SK-N-SH (cell line): ENCODE data around the gene TMA7. TPM values are rescaled to one million over a fixed set of nuclear protein-coding genes. Genes with fewer than 3 reads are reported as not detected.

ENCODE experiments used
- CTCF ChIA-PET: fragments of 300-600, 350-600 bp; formaldehyde crosslinking; extraction: SDS; loops from one replicate; lab custom pipeline; 2021; lab: Yijun Ruan, JAX
- POLR2A ChIA-PET: fragments of 350-600 bp; sonication (Branson Sonifier 250); formaldehyde crosslinking; extraction: SDS; loops from one replicate; lab custom pipeline; 2020; ENCODE audit warnings: antibody characterized with exemption, inconsistent platforms; lab: Yijun Ruan, JAX
- DNase-seq: peaks from one replicate; pipeline ENCODE4 v3.0.0; 2012
- H2AFZ ChIP-seq: fragments of 200-600 bp; sonication (generic); 2 replicates; pipeline ENCODE4 v1.8.1; 2016; ENCODE audit warnings: antibody characterized with exemption, mild to moderate bottlenecking, low read depth
- H3F3A ChIP-seq: fragments of 200-600 bp; sonication (generic); replicated peaks from 2 replicates; pipeline ENCODE3; 2016; ENCODE audit warnings: antibody characterized with exemption, mild to moderate bottlenecking; ENCODE audit not compliant: insufficient read depth
- H3K27ac ChIP-seq, 2 experiments: fragments of 200-500 bp in 1 of 2; fragments of 200-600 bp in 1 of 2; sonication (Bioruptor generic) in 1 of 2; sonication (generic), shearing (Covaris generic) in 1 of 2; 2 replicates each; pipeline versions ENCODE4 v1.5.1 to v1.6.1; 2014 to 2016; ENCODE audit warnings: low read depth in 2 of 2, inconsistent platforms in 1 of 2, low read length in 1 of 2, mild to moderate bottlenecking in 1 of 2, mixed read lengths in 1 of 2
- H3K27me3 ChIP-seq: fragments of 200-600 bp; sonication (generic), shearing (Covaris generic); 2 replicates; pipeline ENCODE4 v1.6.1; 2016; ENCODE audit warnings: mixed run types; ENCODE audit not compliant: insufficient read depth
- H3K36me3 ChIP-seq, 2 experiments: fragments of 200-500 bp in 1 of 2; fragments of 200-600 bp in 1 of 2; sonication (Bioruptor generic) in 1 of 2; sonication (generic) in 1 of 2; replicated peaks in 1 of 2; 2 replicates each; pipeline versions ENCODE3 to v1.5.1; 2014 to 2016; ENCODE audit warnings: low read length in 1 of 2, mild to moderate bottlenecking in 1 of 2; ENCODE audit not compliant: insufficient read depth in 2 of 2, control insufficient read depth in 1 of 2
- H3K4me1 ChIP-seq, 2 experiments: fragments of 200-500 bp in 1 of 2; fragments of 200-600 bp in 1 of 2; sonication (Bioruptor generic) in 1 of 2; sonication (generic), shearing (Covaris generic) in 1 of 2; 2 replicates each; pipeline versions ENCODE4 v1.5.1 to v1.6.1; 2014 to 2016; ENCODE audit warnings: low read depth in 1 of 2, low read length in 1 of 2, mixed run types in 1 of 2; ENCODE audit not compliant: insufficient read depth in 2 of 2, control insufficient read depth in 1 of 2
- H3K4me2 ChIP-seq: fragments of 200-600 bp; sonication (generic), shearing (Covaris generic); 2 replicates; pipeline ENCODE4 v1.6.1; 2017; ENCODE audit warnings: mixed run types
- H3K4me3 ChIP-seq, 2 experiments: fragments of 200-500 bp in 1 of 2; fragments of 200-600 bp in 1 of 2; sonication (Bioruptor generic) in 1 of 2; sonication (generic), shearing (Covaris generic) in 1 of 2; 2 replicates each; pipeline versions ENCODE4 v1.5.1 to v1.8.1; 2014 to 2016; ENCODE audit warnings: low read depth in 2 of 2, inconsistent platforms in 1 of 2, low read length in 1 of 2, mild to moderate bottlenecking in 1 of 2, mixed read lengths in 1 of 2, moderate library complexity in 1 of 2
- H3K79me2 ChIP-seq: fragments of 200-600 bp; sonication (generic); 2 replicates; pipeline ENCODE4 v1.8.1; 2017; ENCODE audit warnings: mild to moderate bottlenecking; ENCODE audit not compliant: insufficient read depth
- H3K9ac ChIP-seq: fragments of 200-600 bp; sonication (generic); 2 replicates; pipeline ENCODE4 v1.6.1; 2017; ENCODE audit warnings: mixed run types
- H3K9me2 ChIP-seq: fragments of 200-600 bp; sonication (generic); 2 replicates; pipeline ENCODE4 v1.6.1; 2017; ENCODE audit warnings: mixed run types
- H3K9me3 ChIP-seq: fragments of 200-600 bp; sonication (generic); 2 replicates; pipeline ENCODE4 v1.6.1; 2017; ENCODE audit warnings: mixed run types, mild to moderate bottlenecking, moderate library complexity
- H4K20me1 ChIP-seq: fragments of 200-600 bp; sonication (generic); 2 replicates; pipeline ENCODE4 v1.6.1; 2017; ENCODE audit warnings: mild to moderate bottlenecking, mixed run types; ENCODE audit not compliant: insufficient read depth
- CHD2 ChIP-seq: fragments of 150-350 bp; IDR thresholded peaks from 2 replicates; pipeline ENCODE4 v1.6.1; 2018; ENCODE audit warnings: low read length; ENCODE audit not compliant: partially characterized antibody
- EP300 ChIP-seq, 2 experiments: IDR thresholded peaks; 2 replicates each; pipeline versions ENCODE4 v1.4.0 to v1.6.1; 2012; ENCODE audit warnings: borderline replicate concordance in 1 of 2, low read depth in 1 of 2, low read length in 1 of 2
- EZH2phosphoT487 ChIP-seq: fragments of 200-600 bp; sonication (generic); IDR thresholded peaks from 2 replicates; pipeline ENCODE4 v1.6.1; 2017; ENCODE audit warnings: low read depth, mixed run types, mild to moderate bottlenecking, antibody characterized with exemption, moderate library complexity, borderline replicate concordance
- FOSL2 ChIP-seq: IDR thresholded peaks from 2 replicates; pipeline ENCODE4 v1.4.0; 2012; ENCODE audit warnings: low read depth, mild to moderate bottlenecking, moderate library complexity, borderline replicate concordance
- FOXJ3 ChIP-seq: sonication (generic); formaldehyde crosslinking; IDR thresholded peaks from 2 replicates; pipeline ENCODE4 v1.5.1; 2020; ENCODE audit warnings: mild to moderate bottlenecking, missing genetic modification reagents
- FOXM1 ChIP-seq: IDR thresholded peaks from 2 replicates; pipeline ENCODE4 v1.4.0; 2012; ENCODE audit warnings: low read depth, mild to moderate bottlenecking
- GABPA ChIP-seq: IDR thresholded peaks from 2 replicates; pipeline ENCODE4 v1.4.0; 2012; ENCODE audit warnings: low read depth, mild to moderate bottlenecking
- GATA2 ChIP-seq: sonication (generic); formaldehyde crosslinking; IDR thresholded peaks from 2 replicates; pipeline ENCODE4 v1.5.0; 2020; ENCODE audit warnings: mild to moderate bottlenecking, missing genetic modification reagents
- MXI1 ChIP-seq: IDR thresholded peaks from 2 replicates; pipeline ENCODE4 v1.6.1; 2012; ENCODE audit warnings: mild to moderate bottlenecking, low read depth, low read length, improper control_type of control experiment
- NFIC ChIP-seq: IDR thresholded peaks from 2 replicates; pipeline ENCODE4 v1.4.0; 2012; ENCODE audit warnings: borderline replicate concordance
- POLR2AphosphoS5 ChIP-seq: IDR thresholded peaks from 2 replicates; pipeline ENCODE4 v1.6.1; 2012; ENCODE audit warnings: low read depth, low read length
- RAD21 ChIP-seq: IDR thresholded peaks from 2 replicates; pipeline ENCODE4 v1.6.1; 2012; ENCODE audit warnings: mild to moderate bottlenecking, low read length
- RXRA ChIP-seq: IDR thresholded peaks from 2 replicates; pipeline ENCODE4 v1.4.0; 2012; ENCODE audit warnings: low read depth, mild to moderate bottlenecking, borderline replicate concordance
- TAF1 ChIP-seq: IDR thresholded peaks from 2 replicates; pipeline ENCODE4 v1.6.1; 2012; ENCODE audit warnings: low read depth, mild to moderate bottlenecking, low read length, moderate library complexity, borderline replicate concordance
- TCF12 ChIP-seq: IDR thresholded peaks from 2 replicates; pipeline ENCODE4 v1.4.0; 2012
- TEAD4 ChIP-seq: IDR thresholded peaks from 2 replicates; pipeline ENCODE4 v1.4.0; 2012; ENCODE audit warnings: mild to moderate bottlenecking, borderline replicate concordance; ENCODE audit not compliant: insufficient read depth
- YY1 ChIP-seq: IDR thresholded peaks from 2 replicates; pipeline ENCODE4 v1.4.0; 2012; ENCODE audit warnings: low read depth, mild to moderate bottlenecking
- WGBS: methylation state at CpG from one replicate; pipeline ENCODE4 v1.1.6; 2017; ENCODE audit warnings: low lambda C conversion rate; 5-methylcytosine and 5-hydroxymethylcytosine counted together
- polyA plus RNA-seq, 3 experiments: library from polyadenylated mRNA; depleted of rRNA; stranded (reverse); fragments of >200 nt; gene quantifications; 2 replicates each; pipeline ENCODE4 v1.2.3, GENCODE V29; 2012
- TF ChIP-seq, protein P1 (sequence below): IDR thresholded peaks from 2 replicates; pipeline ENCODE4 v1.4.0; 2012; ENCODE audit warnings: low read depth, borderline replicate concordance
- TF ChIP-seq, protein P2 (sequence below): IDR thresholded peaks from 2 replicates; pipeline ENCODE4; 2012

The TMA7 gene
- polyA plus RNA-seq, 1 of the 3 experiments (the other 2 are of a cell fraction), result 438 TPM

DNA sequence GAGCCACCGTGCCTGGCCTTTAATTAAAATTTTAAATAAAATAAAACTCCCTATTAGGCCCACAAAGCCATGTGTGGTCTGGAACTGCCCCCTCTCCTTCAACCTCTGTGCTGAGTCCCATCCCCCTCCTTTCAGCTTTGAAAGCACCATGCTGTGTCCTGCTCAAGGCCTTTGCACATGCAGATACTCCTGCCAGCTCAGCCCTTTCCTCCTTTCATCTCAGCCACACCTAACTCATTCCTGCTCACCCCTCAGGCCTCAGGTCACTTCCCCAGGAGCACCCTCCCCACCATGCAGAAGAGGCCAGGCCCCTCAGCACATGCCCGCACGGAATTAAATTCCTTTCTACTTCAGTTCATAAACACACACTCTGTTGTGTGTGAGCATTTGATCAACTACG is 34.6 kb downstream of the TMA7 start:
- H3K4me3 ChIP-seq, result no peak overlapping the region
- H4K20me1 ChIP-seq, result no peaks in the 10 kb centered on the region
- CTCF ChIA-PET, result interaction anchor here (0.9 to 6.4 kb wide), 4 partner anchors 8 to 79 kb away, joined by 3 to 27 read pairs (median 10); a partner anchor contains a TSS
- H3F3A ChIP-seq, result peaks cover 7% of the 10 kb centered on the region
- DNase-seq, result peak; percentile 13
- WGBS, result 88% methylated on average over 4 of the region's 4 CpGs
- H3K4me1 ChIP-seq, result peaks cover 0 to 12% of the 10 kb centered on the region in 2 experiments; a peak in 1 of 4 replicates
- H3K27me3 ChIP-seq, result no peaks in the 10 kb centered on the region
- no peak for TF ChIP-seq EP300 (IDR thresholded peaks at IDR 0.05; ENCODE audit: borderline replicate concordance in 1 of 2, low read depth in 1 of 2, low read length in 1 of 2)
- TF ChIP-seq MXI1, result no peak
- no peak for TF ChIP-seq GABPA
- no peak for TF ChIP-seq TAF1
- no peak for TF ChIP-seq RAD21
- TF ChIP-seq, protein P1, sequence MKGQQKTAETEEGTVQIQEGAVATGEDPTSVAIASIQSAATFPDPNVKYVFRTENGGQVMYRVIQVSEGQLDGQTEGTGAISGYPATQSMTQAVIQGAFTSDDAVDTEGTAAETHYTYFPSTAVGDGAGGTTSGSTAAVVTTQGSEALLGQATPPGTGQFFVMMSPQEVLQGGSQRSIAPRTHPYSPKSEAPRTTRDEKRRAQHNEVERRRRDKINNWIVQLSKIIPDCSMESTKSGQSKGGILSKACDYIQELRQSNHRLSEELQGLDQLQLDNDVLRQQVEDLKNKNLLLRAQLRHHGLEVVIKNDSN, result no peak
- TF ChIP-seq TCF12, result no peak
- no peak for TF ChIP-seq TEAD4
- TF ChIP-seq CHD2, result no peak
- TF ChIP-seq, all 33 proteins: peak for 0
- Histone ChIP-seq H3K9me3 (no peaks in the 10 kb centered on the region), H3K36me3 (peaks cover 0 to 2% of the 10 kb centered on the region in 2 experiments), H3K4me2 (no peak overlapping the region), H3K79me2 (peaks cover 33% of the 10 kb centered on the region), H3K27ac (no peak overlapping the region), H3K9me2 (no peaks in the 10 kb centered on the region), H3K9ac (no peak overlapping the region), H2AFZ (no peak overlapping the region)
- POLR2A ChIA-PET, result no interaction called here

DNA sequence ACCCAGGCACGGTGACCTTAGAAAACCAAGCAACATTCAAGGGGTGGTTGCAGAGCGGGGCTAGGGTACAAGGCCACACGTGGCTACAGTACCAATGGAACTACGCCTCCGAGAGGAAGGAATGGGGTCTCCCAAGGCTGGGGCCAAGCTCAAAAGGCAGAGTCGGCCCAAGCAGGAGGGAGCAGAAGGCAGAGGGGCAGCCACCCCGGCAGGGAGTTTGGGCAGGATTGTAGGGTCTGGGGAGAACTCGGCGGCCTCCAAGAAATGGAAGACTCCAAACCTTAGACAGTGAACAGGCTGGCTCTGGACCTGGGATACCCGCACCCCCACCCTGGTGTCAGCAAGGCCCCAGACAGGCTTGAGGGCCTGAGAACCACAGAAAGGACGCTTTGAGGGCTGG is 35.1 kb downstream of the TMA7 start:
- no peak overlapping the region for H3K4me3 ChIP-seq
- TF ChIP-seq FOXJ3 (CRISPR knock-in tag), result no peak
- TF ChIP-seq POLR2AphosphoS5, result no peak
- no peak for TF ChIP-seq TEAD4
- no peak for TF ChIP-seq MXI1
- no peak for TF ChIP-seq YY1
- TF ChIP-seq NFIC, result no peak
- no peak for TF ChIP-seq FOSL2
- TF ChIP-seq, protein P2, sequence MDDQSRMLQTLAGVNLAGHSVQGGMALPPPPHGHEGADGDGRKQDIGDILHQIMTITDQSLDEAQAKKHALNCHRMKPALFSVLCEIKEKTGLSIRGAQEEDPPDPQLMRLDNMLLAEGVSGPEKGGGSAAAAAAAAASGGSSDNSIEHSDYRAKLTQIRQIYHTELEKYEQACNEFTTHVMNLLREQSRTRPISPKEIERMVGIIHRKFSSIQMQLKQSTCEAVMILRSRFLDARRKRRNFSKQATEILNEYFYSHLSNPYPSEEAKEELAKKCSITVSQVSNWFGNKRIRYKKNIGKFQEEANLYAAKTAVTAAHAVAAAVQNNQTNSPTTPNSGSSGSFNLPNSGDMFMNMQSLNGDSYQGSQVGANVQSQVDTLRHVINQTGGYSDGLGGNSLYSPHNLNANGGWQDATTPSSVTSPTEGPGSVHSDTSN, result no peak
- no peak for TF ChIP-seq EP300 (IDR thresholded peaks at IDR 0.05; ENCODE audit: borderline replicate concordance in 1 of 2, low read depth in 1 of 2, low read length in 1 of 2)
- TF ChIP-seq CHD2, result no peak
- no peak for TF ChIP-seq TAF1
- TF ChIP-seq EZH2phosphoT487, result no peak
- TF ChIP-seq RXRA, result no peak
- TF ChIP-seq FOXM1, result no peak
- no peak for TF ChIP-seq GATA2 (CRISPR knock-in tag)
- TF ChIP-seq, all 33 proteins: peak for 0
- no peak for DNase-seq
- Histone ChIP-seq H3K4me1 (peaks cover 0 to 6% of the 10 kb centered on the region in 2 experiments; a peak in 1 of 4 replicates), H3K27me3 (no peaks in the 10 kb centered on the region), H3K4me2 (no peak overlapping the region), H3K36me3 (no peaks in the 10 kb centered on the region), H3K79me2 (peaks cover 27% of the 10 kb centered on the region), H3F3A (peaks cover 7% of the 10 kb centered on the region), H3K9me2 (no peaks in the 10 kb centered on the region), H3K27ac (no peak overlapping the region), H3K9me3 (no peaks in the 10 kb centered on the region), H3K9ac (no peak overlapping the region), H2AFZ (no peak overlapping the region), H4K20me1 (no peaks in the 10 kb centered on the region)
- WGBS, result 95% methylated on average over 11 of the region's 11 CpGs
- CTCF ChIA-PET, result interaction anchor here (0.9 to 6.4 kb wide), 4 partner anchors 9 to 79 kb away, joined by 3 to 27 read pairs (median 10); a partner anchor contains a TSS
- POLR2A ChIA-PET, result no interaction called here
